Glutamatergic neuron (in vitro differentiated cells): ENCODE measurements around the gene PKM. TPM values are rescaled to one million over a fixed set of nuclear protein-coding genes. Genes with fewer than 3 reads are reported as not detected.

Source experiments
- DNase-seq: peaks from one replicate; pipeline ENCODE4 v3.0.0; 2022
- H3K27ac Mint-ChIP-seq: one replicate; pipeline ENCODE4 v1.8.0; 2020; ENCODE audit warnings: mild to moderate bottlenecking, mixed read lengths, inconsistent platforms; ENCODE audit not compliant: unreplicated experiment
- H3K27me3 Mint-ChIP-seq: one replicate; pipeline ENCODE4 v1.8.0; 2020; ENCODE audit warnings: mild to moderate bottlenecking, moderate library complexity, mixed read lengths, inconsistent platforms; ENCODE audit not compliant: unreplicated experiment
- H3K36me3 Mint-ChIP-seq: one replicate; pipeline ENCODE4 v1.8.0; 2020; ENCODE audit warnings: mild to moderate bottlenecking, mixed read lengths, inconsistent platforms; ENCODE audit not compliant: unreplicated experiment
- H3K4me1 Mint-ChIP-seq: one replicate; pipeline ENCODE4 v1.8.0; 2020; ENCODE audit warnings: mild to moderate bottlenecking, low read depth, mixed read lengths, inconsistent platforms; ENCODE audit not compliant: unreplicated experiment
- H3K4me3 Mint-ChIP-seq: one replicate; pipeline ENCODE4 v1.8.0; 2020; ENCODE audit warnings: mild to moderate bottlenecking, mixed read lengths, inconsistent platforms; ENCODE audit not compliant: unreplicated experiment
- H3K9me3 Mint-ChIP-seq: one replicate; pipeline ENCODE4 v1.8.0; 2020; ENCODE audit warnings: mild to moderate bottlenecking, moderate library complexity, mixed read lengths, inconsistent platforms; ENCODE audit not compliant: unreplicated experiment
- CTCF ChIP-seq: fragments of 200-600 bp; sonication (generic); IDR thresholded peaks from one replicate; pipeline ENCODE4 v1.5.0; 2021; ENCODE audit not compliant: partially characterized antibody, unreplicated experiment
- total RNA-seq: library from RNA; stranded (reverse); fragmentation: NEBNext Ultra II Directional; extraction: Animal tissue kit (Norgen Biotek cat#: 25700); gene quantifications from one replicate; pipeline ENCODE4 v1.2.1, GENCODE V29; 2021; ENCODE audit not compliant: unreplicated experiment

Gene PKM
- total RNA-seq, 1 donor from 2014 or later, result 949 TPM

- Mint-ChIP-seq H3K36me3 (no peaks in the 10 kb centered on the region), H3K9me3 (peaks cover 4% of the 10 kb centered on the region), H3K4me1 (peaks cover 43% of the 10 kb centered on the region), H3K27ac (peak overlapping the region; percentile 35), H3K27me3 (no peaks in the 10 kb centered on the region), H3K4me3 (peak overlapping the region; percentile 58)
- no peak for DNase-seq
- TF ChIP-seq CTCF, result no peak
These were observed 8.6 kb downstream of the PKM start for GRCh38 chr15:72222393-72222792.

- H3K36me3 Mint-ChIP-seq, result no peaks in the 10 kb centered on the region
- no peak overlapping the region for H3K4me3 Mint-ChIP-seq
- H3K27ac Mint-ChIP-seq, result no peak overlapping the region
- no peak for TF ChIP-seq CTCF
- peaks cover 31% of the 10 kb centered on the region for H3K4me1 Mint-ChIP-seq
- H3K9me3 Mint-ChIP-seq, result peaks cover 4% of the 10 kb centered on the region
- no peak for DNase-seq
- no peaks in the 10 kb centered on the region for H3K27me3 Mint-ChIP-seq
These were observed 10.3 kb downstream of the PKM start for GRCh38 chr15:72220687-72221086.

GRCh38 chr15:72217216-72217615 is 13.8 kb downstream of the PKM start:
- no peaks in the 10 kb centered on the region for H3K36me3 Mint-ChIP-seq

GRCh38 chr15:72216079-72216478 is 14.9 kb downstream of the PKM start:
- Mint-ChIP-seq H3K4me1 (peaks cover 7% of the 10 kb centered on the region), H3K9me3 (no peaks in the 10 kb centered on the region), H3K27ac (no peak overlapping the region), H3K4me3 (no peak overlapping the region), H3K36me3 (no peaks in the 10 kb centered on the region), H3K27me3 (no peaks in the 10 kb centered on the region)
- TF ChIP-seq CTCF, result no peak
- no peak for DNase-seq

More at GRCh38 chr15:72217216-72217615, 13.8 kb downstream of the PKM start:
- peaks cover 2% of the 10 kb centered on the region for H3K9me3 Mint-ChIP-seq
- TF ChIP-seq CTCF, result no peak
- peaks cover 11% of the 10 kb centered on the region for H3K4me1 Mint-ChIP-seq
- H3K27ac Mint-ChIP-seq, result no peak overlapping the region
- no peak for DNase-seq
- no peak overlapping the region for H3K4me3 Mint-ChIP-seq
- no peaks in the 10 kb centered on the region for H3K27me3 Mint-ChIP-seq

- Mint-ChIP-seq H3K27me3 (peaks cover 1% of the 10 kb centered on the region), H3K27ac (no peak overlapping the region), H3K4me1 (peaks cover 2% of the 10 kb centered on the region), H3K4me3 (no peak overlapping the region), H3K9me3 (peaks cover 1% of the 10 kb centered on the region), H3K36me3 (peaks cover 5% of the 10 kb centered on the region)
- DNase-seq, result no peak
- no peak for TF ChIP-seq CTCF
These were observed 23.4 kb downstream of the PKM start for GRCh38 chr15:72207558-72208085.
